ENCODE measurements around the gene FBN1.

The FBN1 gene

DNA sequence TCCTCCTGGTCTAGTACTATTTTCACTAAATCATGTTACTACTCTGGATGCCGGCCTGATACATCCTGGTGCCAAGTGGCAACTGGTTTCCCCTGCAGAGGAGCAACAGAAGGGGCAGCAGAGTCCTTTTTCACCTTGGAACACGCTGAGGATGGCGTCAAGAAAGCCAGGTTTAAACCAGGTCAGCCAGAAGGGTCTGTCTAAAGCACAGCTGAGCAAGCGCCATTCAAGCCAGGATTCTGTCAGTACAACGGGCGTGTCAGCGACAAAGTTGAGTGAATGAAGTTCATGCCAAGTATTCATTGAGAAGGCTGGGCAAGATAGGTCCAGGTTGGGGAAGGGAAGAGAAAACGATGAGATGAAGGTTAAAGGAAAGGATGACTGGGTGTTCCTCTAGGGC, 88.2 kb downstream of the FBN1 start:
- H3K9me3 ChIP-seq (ENCODE audit: insufficient read depth, low read length), result no peaks in the 10 kb centered on the region
- no peak for DNase-seq (ENCODE audit: low read depth, low spot score)
- no peaks in the 10 kb centered on the region for H3K36me3 ChIP-seq (ENCODE audit: insufficient read depth, insufficient read length, low read length)
- H3K9ac ChIP-seq (ENCODE audit: insufficient read length, low read depth), result no peak overlapping the region
- TF ChIP-seq YY1 (IDR thresholded peaks at IDR 0.05; ENCODE audit: insufficient read depth, insufficient read length) (no peak), ZNF274 (IDR thresholded peaks at IDR 0.05; ENCODE audit: low read depth, low read length) (no peak), SUZ12 (IDR thresholded peaks at IDR 0.05; ENCODE audit: extremely low read depth, insufficient read depth, insufficient read length) (no peak)
- no peak overlapping the region for H3K4me3 ChIP-seq (ENCODE audit: insufficient read length, low read depth)
- no peaks in the 10 kb centered on the region for H3K4me1 ChIP-seq (ENCODE audit: insufficient read depth, insufficient read length)
- H3K27me3 ChIP-seq (ENCODE audit: insufficient read depth, insufficient read length), result no peaks in the 10 kb centered on the region

DNA sequence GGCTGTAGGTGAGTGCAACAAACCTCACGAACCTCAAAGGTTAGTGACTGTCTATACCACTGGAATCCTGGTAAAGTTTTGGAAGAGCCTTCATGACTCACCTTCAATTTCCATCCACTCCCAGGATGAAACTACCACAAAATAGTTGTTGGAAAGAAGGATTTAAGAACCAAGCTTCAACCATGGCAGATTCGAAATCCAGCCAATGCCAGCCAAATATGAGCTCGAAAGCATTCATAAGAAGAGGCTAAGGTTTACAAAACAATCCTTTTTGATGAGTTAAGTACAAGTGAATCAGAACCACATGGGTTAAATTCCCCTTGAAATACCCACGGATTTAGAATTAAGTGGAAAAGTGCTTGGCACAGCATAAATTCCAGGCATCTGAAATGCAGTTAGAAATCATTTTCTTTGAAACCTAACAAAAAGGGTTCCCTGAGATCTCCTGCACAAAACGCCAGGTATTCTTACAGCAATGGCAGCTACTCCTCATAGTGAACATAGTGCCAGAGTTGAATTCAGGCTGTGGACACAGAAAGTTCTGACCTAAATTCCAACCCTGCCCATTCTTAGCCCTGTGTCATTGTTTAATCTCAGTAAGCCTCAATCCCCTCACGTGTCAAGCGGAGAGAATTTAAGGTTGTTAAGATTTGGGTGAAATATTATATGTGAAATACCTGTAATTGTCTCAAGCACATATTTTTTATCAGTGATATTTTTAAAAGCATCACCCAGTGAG, 89.2 kb downstream of the FBN1 start:
- DNase-seq (ENCODE audit: low read depth, low spot score), result no peak
- TF ChIP-seq SUZ12 (IDR thresholded peaks at IDR 0.05; ENCODE audit: extremely low read depth, insufficient read depth, insufficient read length), result no peak
- no peak for TF ChIP-seq ZNF274 (IDR thresholded peaks at IDR 0.05; ENCODE audit: low read depth, low read length)
- no peak for TF ChIP-seq YY1 (IDR thresholded peaks at IDR 0.05; ENCODE audit: insufficient read depth, insufficient read length)
- Histone ChIP-seq H3K4me3 (ENCODE audit: insufficient read length, low read depth) (no peak overlapping the region), H3K36me3 (ENCODE audit: insufficient read depth, insufficient read length, low read length) (no peaks in the 10 kb centered on the region), H3K4me1 (ENCODE audit: insufficient read depth, insufficient read length) (no peaks in the 10 kb centered on the region), H3K9ac (ENCODE audit: insufficient read length, low read depth) (no peak overlapping the region), H3K9me3 (ENCODE audit: insufficient read depth, low read length) (no peaks in the 10 kb centered on the region), H3K27me3 (ENCODE audit: insufficient read depth, insufficient read length) (no peaks in the 10 kb centered on the region)

DNA sequence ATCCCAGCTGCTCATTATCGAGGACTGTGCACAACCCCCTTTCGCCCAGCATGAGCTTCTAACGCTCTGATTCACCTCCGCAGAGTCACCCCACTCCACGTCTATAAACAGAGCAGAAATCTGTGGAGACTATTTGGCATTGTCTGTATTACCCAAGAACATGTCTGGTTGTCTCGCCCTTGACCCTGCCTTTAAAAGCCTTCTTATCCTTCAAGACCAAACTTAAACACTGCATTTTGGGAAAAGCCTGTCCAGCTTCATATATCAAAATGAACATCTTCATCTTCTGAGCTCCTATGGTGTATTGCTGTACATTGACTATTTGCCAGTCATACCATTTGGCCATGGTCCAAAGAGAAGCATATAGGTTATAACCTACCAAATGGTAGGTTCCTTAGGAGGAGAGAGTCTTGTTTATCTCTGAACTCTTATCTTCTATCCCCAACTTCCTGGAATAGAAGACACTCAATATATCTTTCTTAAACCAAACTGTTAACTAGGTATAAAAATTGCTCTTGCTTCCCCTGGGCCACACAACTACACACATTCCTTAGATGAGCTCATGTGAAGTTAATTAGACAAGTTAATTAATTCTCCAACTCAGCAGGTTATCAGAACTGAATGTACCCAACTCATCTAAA, 90.1 kb downstream of the FBN1 start:
- Histone ChIP-seq H3K36me3 (ENCODE audit: insufficient read depth, insufficient read length, low read length) (no peaks in the 10 kb centered on the region), H3K9ac (ENCODE audit: insufficient read length, low read depth) (no peak overlapping the region), H3K4me3 (ENCODE audit: insufficient read length, low read depth) (no peak overlapping the region), H3K4me1 (ENCODE audit: insufficient read depth, insufficient read length) (no peaks in the 10 kb centered on the region), H3K27me3 (ENCODE audit: insufficient read depth, insufficient read length) (no peaks in the 10 kb centered on the region), H3K9me3 (ENCODE audit: insufficient read depth, low read length) (no peaks in the 10 kb centered on the region)
- no peak for DNase-seq (ENCODE audit: low read depth, low spot score)
- no peak for TF ChIP-seq YY1 (IDR thresholded peaks at IDR 0.05; ENCODE audit: insufficient read depth, insufficient read length)
- TF ChIP-seq SUZ12 (IDR thresholded peaks at IDR 0.05; ENCODE audit: extremely low read depth, insufficient read depth, insufficient read length), result no peak

DNA sequence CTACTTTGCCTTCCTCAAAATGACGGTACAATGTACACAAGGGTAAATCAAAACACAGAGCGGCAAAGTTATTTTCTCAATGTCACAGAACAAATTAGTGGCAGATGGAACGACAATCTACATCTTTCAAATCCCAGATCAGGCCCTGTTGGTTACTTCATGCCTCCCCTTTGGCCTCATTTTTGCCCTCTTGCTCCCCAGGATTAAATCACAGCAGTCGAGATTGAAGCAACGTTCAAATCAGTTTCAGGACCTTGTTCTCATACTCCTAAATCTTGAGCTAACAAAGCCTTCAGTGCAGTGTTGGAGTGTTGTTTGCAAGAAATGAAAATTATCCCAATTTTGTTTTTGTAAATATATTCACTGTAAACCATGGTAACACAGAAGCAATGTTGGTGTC, 91.4 kb downstream of the FBN1 start:
- DNase-seq (ENCODE audit: low read depth, low spot score), result no peak
- Histone ChIP-seq H3K27me3 (ENCODE audit: insufficient read depth, insufficient read length) (no peaks in the 10 kb centered on the region), H3K9me3 (ENCODE audit: insufficient read depth, low read length) (no peaks in the 10 kb centered on the region), H3K4me1 (ENCODE audit: insufficient read depth, insufficient read length) (no peaks in the 10 kb centered on the region), H3K4me3 (ENCODE audit: insufficient read length, low read depth) (no peak overlapping the region), H3K36me3 (ENCODE audit: insufficient read depth, insufficient read length, low read length) (no peaks in the 10 kb centered on the region), H3K9ac (ENCODE audit: insufficient read length, low read depth) (no peak overlapping the region)
- TF ChIP-seq SUZ12 (IDR thresholded peaks at IDR 0.05; ENCODE audit: extremely low read depth, insufficient read depth, insufficient read length) (no peak), YY1 (IDR thresholded peaks at IDR 0.05; ENCODE audit: insufficient read depth, insufficient read length) (no peak), ZNF274 (IDR thresholded peaks at IDR 0.05; ENCODE audit: low read depth, low read length) (no peak)

DNA sequence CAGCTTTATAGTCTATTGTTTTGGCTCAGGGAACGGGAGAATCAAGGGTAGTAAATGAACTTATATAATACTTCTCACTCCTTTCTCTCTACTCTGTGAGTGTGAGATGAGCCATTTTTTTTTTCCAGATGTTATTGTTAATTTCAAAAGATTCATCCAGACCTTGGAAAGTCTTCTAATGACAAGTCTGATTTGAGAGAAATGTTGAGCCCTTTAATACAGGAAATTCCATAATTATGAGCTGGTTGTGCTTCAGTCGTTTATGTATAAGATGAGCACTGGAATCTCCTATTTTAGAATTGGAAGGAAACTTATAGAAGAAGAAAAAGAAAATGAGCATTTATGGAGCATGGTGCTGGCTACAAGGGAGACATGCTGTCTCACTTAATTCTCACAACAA, 92.0 kb downstream of the FBN1 start:
- H3K4me3 ChIP-seq (ENCODE audit: insufficient read length, low read depth), result no peak overlapping the region

DNA sequence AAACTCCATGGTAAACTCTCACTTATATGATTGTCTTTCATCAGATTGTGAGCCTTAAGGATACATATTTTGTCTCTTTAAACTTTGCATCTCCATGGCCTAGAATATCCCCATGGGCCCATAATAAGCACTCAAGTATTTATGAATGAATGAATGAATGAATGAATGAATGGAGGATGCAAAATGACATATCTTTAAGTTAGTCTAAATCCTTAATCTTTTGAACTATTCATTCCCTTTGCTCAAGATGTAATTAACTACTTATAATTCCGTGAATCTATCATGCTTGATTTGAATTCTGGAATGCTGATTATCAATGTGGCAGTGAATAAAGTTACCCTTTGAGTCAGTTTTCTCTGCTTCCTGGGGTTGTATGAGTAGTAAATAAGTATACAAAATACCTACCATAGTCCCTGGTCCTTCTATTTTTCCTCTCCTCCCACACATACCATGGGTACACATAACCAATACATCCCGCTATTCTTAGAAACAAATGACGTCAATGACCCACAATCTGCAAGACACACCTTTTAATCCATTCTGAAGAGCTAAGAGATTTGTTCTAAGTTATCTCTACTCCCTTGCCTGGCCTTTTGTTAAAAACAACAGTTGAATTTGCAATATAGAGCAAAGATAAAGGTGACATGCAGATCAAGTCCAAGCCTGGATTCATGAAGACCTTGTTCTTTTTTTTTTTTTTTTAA, 94.5 kb downstream of the FBN1 start:
- no peak overlapping the region for H3K4me3 ChIP-seq (ENCODE audit: insufficient read length, low read depth)
- no peak for DNase-seq (ENCODE audit: low read depth, low spot score)
- no peaks in the 10 kb centered on the region for H3K9me3 ChIP-seq (ENCODE audit: insufficient read depth, low read length)
- H3K4me1 ChIP-seq (ENCODE audit: insufficient read depth, insufficient read length), result no peaks in the 10 kb centered on the region
- H3K9ac ChIP-seq (ENCODE audit: insufficient read length, low read depth), result no peak overlapping the region
- no peaks in the 10 kb centered on the region for H3K27me3 ChIP-seq (ENCODE audit: insufficient read depth, insufficient read length)
- H3K36me3 ChIP-seq (ENCODE audit: insufficient read depth, insufficient read length, low read length), result no peaks in the 10 kb centered on the region
- TF ChIP-seq ZNF274 (IDR thresholded peaks at IDR 0.05; ENCODE audit: low read depth, low read length) (no peak), SUZ12 (IDR thresholded peaks at IDR 0.05; ENCODE audit: extremely low read depth, insufficient read depth, insufficient read length) (no peak), YY1 (IDR thresholded peaks at IDR 0.05; ENCODE audit: insufficient read depth, insufficient read length) (no peak)

More for the DNA sequence above, 92.0 kb downstream of the FBN1 start:
- TF ChIP-seq YY1 (IDR thresholded peaks at IDR 0.05; ENCODE audit: insufficient read depth, insufficient read length) (no peak), ZNF274 (IDR thresholded peaks at IDR 0.05; ENCODE audit: low read depth, low read length) (no peak), SUZ12 (IDR thresholded peaks at IDR 0.05; ENCODE audit: extremely low read depth, insufficient read depth, insufficient read length) (no peak)
- DNase-seq (ENCODE audit: low read depth, low spot score), result no peak
- no peaks in the 10 kb centered on the region for H3K9me3 ChIP-seq (ENCODE audit: insufficient read depth, low read length)
- no peaks in the 10 kb centered on the region for H3K4me1 ChIP-seq (ENCODE audit: insufficient read depth, insufficient read length)
- H3K9ac ChIP-seq (ENCODE audit: insufficient read length, low read depth), result no peak overlapping the region
- no peaks in the 10 kb centered on the region for H3K27me3 ChIP-seq (ENCODE audit: insufficient read depth, insufficient read length)
- no peaks in the 10 kb centered on the region for H3K36me3 ChIP-seq (ENCODE audit: insufficient read depth, insufficient read length, low read length)

DNA sequence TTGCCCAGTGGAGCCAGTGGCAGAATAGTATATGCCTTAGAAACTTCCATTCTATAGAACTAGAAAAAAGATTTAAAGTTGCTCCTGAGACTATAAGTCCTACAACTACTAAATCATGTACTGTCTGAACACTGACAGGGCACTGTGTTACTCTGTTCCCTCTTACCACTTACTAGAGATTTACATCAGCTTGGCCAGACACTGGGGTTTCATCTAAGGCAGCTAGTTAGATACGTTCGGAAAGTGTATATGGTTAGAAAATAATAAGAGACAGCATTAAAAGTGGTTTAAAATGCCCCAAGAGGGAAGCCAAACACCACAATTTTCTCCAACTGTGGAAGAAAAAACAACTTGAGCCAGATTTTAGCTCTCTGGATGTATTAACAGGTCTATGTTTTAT, 97.1 kb downstream of the FBN1 start:
- Histone ChIP-seq H3K4me1 (ENCODE audit: insufficient read depth, insufficient read length) (no peaks in the 10 kb centered on the region), H3K9ac (ENCODE audit: insufficient read length, low read depth) (no peak overlapping the region), H3K9me3 (ENCODE audit: insufficient read depth, low read length) (no peaks in the 10 kb centered on the region), H3K4me3 (ENCODE audit: insufficient read length, low read depth) (no peak overlapping the region), H3K36me3 (ENCODE audit: insufficient read depth, insufficient read length, low read length) (no peaks in the 10 kb centered on the region), H3K27me3 (ENCODE audit: insufficient read depth, insufficient read length) (no peaks in the 10 kb centered on the region)
- TF ChIP-seq ZNF274 (IDR thresholded peaks at IDR 0.05; ENCODE audit: low read depth, low read length), result no peak
- no peak for TF ChIP-seq YY1 (IDR thresholded peaks at IDR 0.05; ENCODE audit: insufficient read depth, insufficient read length)
- no peak for TF ChIP-seq SUZ12 (IDR thresholded peaks at IDR 0.05; ENCODE audit: extremely low read depth, insufficient read depth, insufficient read length)
- no peak for DNase-seq (ENCODE audit: low read depth, low spot score)
